ENCODE measurements around the gene VPS26A. TPM values are rescaled to one million over a fixed set of nuclear protein-coding genes. Genes with fewer than 3 reads are reported as not detected.
A peak's percentile ranks its signal among the peaks of the same experiment; 100 is the strongest.

VPS26A gene
- total RNA-seq, 1 donor from 2014 or later: 42.6 TPM

GRCh38 chr10:69104994-69105790 is 18.8 kb upstream of the VPS26A start:
- DNase-seq (ENCODE audit: low read depth) (no peak), FAIRE-seq (no peak)
- H3K4me3 ChIP-seq (ENCODE audit: low read depth, low read length): no peak overlapping the region
- no peak for TF ChIP-seq CTCF (IDR thresholded peaks at IDR 0.05; ENCODE audit: insufficient read depth, low read length, severe bottlenecking)
- H3K27me3 ChIP-seq (ENCODE audit: control insufficient read depth, insufficient read depth, low read length): no peaks in the 10 kb centered on the region
- no peaks in the 10 kb centered on the region for H3K36me3 ChIP-seq (ENCODE audit: control insufficient read depth, insufficient read depth, low read length)

- FAIRE-seq: no peak
- H3K4me3 ChIP-seq (ENCODE audit: low read depth, low read length): no peak overlapping the region
- no peak for DNase-seq (ENCODE audit: low read depth)
- no peak for TF ChIP-seq CTCF (IDR thresholded peaks at IDR 0.05; ENCODE audit: insufficient read depth, low read length, severe bottlenecking)
- no peaks in the 10 kb centered on the region for H3K36me3 ChIP-seq (ENCODE audit: control insufficient read depth, insufficient read depth, low read length)
- H3K27me3 ChIP-seq (ENCODE audit: control insufficient read depth, insufficient read depth, low read length): no peaks in the 10 kb centered on the region
These were observed 16.8 kb upstream of the VPS26A start for GRCh38 chr10:69107176-69107490.

- Histone ChIP-seq H3K4me3 (ENCODE audit: low read depth, low read length) (no peak overlapping the region), H3K36me3 (ENCODE audit: control insufficient read depth, insufficient read depth, low read length) (no peaks in the 10 kb centered on the region), H3K27me3 (ENCODE audit: control insufficient read depth, insufficient read depth, low read length) (no peaks in the 10 kb centered on the region)
- DNase-seq (ENCODE audit: low read depth): no peak
- no peak for FAIRE-seq
- no peak for TF ChIP-seq CTCF (IDR thresholded peaks at IDR 0.05; ENCODE audit: insufficient read depth, low read length, severe bottlenecking)
These were observed 16.3 kb upstream of the VPS26A start for GRCh38 chr10:69107699-69108098.

- H3K36me3 ChIP-seq (ENCODE audit: control insufficient read depth, insufficient read depth, low read length): no peaks in the 10 kb centered on the region
- DNase-seq (ENCODE audit: low read depth): peak; percentile 80
- no peak overlapping the region for H3K4me3 ChIP-seq (ENCODE audit: low read depth, low read length)
- H3K27me3 ChIP-seq (ENCODE audit: control insufficient read depth, insufficient read depth, low read length): no peaks in the 10 kb centered on the region
- FAIRE-seq: no peak
- TF ChIP-seq CTCF (IDR thresholded peaks at IDR 0.05; ENCODE audit: insufficient read depth, low read length, severe bottlenecking): no peak
These were observed 4.1 kb upstream of the VPS26A start for GRCh38 chr10:69119896-69120295.

GRCh38 chr10:69123306-69123746 is 652 bp upstream of the VPS26A start:
- H3K36me3 ChIP-seq (ENCODE audit: control insufficient read depth, insufficient read depth, low read length): no peaks in the 10 kb centered on the region
- no peak for TF ChIP-seq CTCF (IDR thresholded peaks at IDR 0.05; ENCODE audit: insufficient read depth, low read length, severe bottlenecking)
- H3K27me3 ChIP-seq (ENCODE audit: control insufficient read depth, insufficient read depth, low read length): no peaks in the 10 kb centered on the region
- FAIRE-seq (no peak), DNase-seq (ENCODE audit: low read depth) (peak; percentile 52)
- H3K4me3 ChIP-seq (ENCODE audit: low read depth, low read length): peak overlapping the region; percentile 89

All from bronchial epithelial cell (primary cell).